CD14-positive monocyte (primary cell): ENCODE measurements around the gene TLX1. TPM values are rescaled to one million over a fixed set of nuclear protein-coding genes. Genes with fewer than 3 reads are reported as not detected.

ENCODE experiments used
- DNase-seq, 3 donors: peaks; one replicate each; pipeline ENCODE4 v3.0.0-alpha.2; 2011 to 2022
- H2AFZ ChIP-seq: 2 replicates; pipeline ENCODE4 v1.6.0; 2012; ENCODE audit warnings: mild to moderate bottlenecking, low read depth, low read length, inconsistent platforms; ENCODE audit not compliant: insufficient read depth, poor library complexity, severe bottlenecking
- H3K27ac ChIP-seq, 2 donors: 1 replicate in 1 of 2; 2 replicates in 1 of 2; pipeline ENCODE4 v1.5.1; 2012 to 2013; ENCODE audit warnings: low read length in 2 of 2, control low read depth in 1 of 2, inconsistent platforms in 1 of 2, low read depth in 1 of 2, mild to moderate bottlenecking in 1 of 2
- H3K27me3 ChIP-seq, 2 donors: one replicate each; pipeline versions ENCODE4 v1.6.0 to v1.6.1; 2011 to 2013; ENCODE audit warnings: low read length in 2 of 2; ENCODE audit not compliant: control insufficient read depth in 2 of 2, insufficient read depth in 2 of 2
- H3K36me3 ChIP-seq, 2 donors: replicated peaks in 1 of 2; 1 replicate in 1 of 2; 2 replicates in 1 of 2; pipeline versions ENCODE4 v1.5.1 to v1.6.1; 2012 to 2013; ENCODE audit warnings: low read length in 2 of 2, control low read depth in 1 of 2, inconsistent platforms in 1 of 2, mild to moderate bottlenecking in 1 of 2; ENCODE audit not compliant: insufficient read depth in 2 of 2, control insufficient read depth in 1 of 2
- H3K4me1 ChIP-seq, 2 donors: 1 replicate in 1 of 2; 2 replicates in 1 of 2; pipeline versions ENCODE4 v1.5.1 to v1.6.1; 2012 to 2013; ENCODE audit warnings: low read length in 2 of 2, control low read depth in 1 of 2, inconsistent platforms in 1 of 2, mild to moderate bottlenecking in 1 of 2, moderate library complexity in 1 of 2; ENCODE audit not compliant: insufficient read depth in 2 of 2, control insufficient read depth in 1 of 2
- H3K4me2 ChIP-seq: replicated peaks from 2 replicates; pipeline ENCODE3; 2012; ENCODE audit warnings: low read length, moderate library complexity, mild to moderate bottlenecking; ENCODE audit not compliant: poor library complexity, severe bottlenecking; ENCODE audit errors: extremely low read depth
- H3K4me3 ChIP-seq, 3 experiments: fragments of 200-600 bp in 1 of 3; sonication (generic) in 1 of 3; replicated peaks in 1 of 3; 1 replicate in 2 of 3; 2 replicates in 1 of 3; pipeline ENCODE4 v1.5.1; 2011 to 2013; ENCODE audit warnings: low read length in 3 of 3, mild to moderate bottlenecking in 3 of 3, control low read depth in 2 of 3, low read depth in 2 of 3, inconsistent platforms in 1 of 3, moderate library complexity in 1 of 3
- H3K79me2 ChIP-seq: 2 replicates; pipeline ENCODE4 v1.6.0; 2012; ENCODE audit warnings: mild to moderate bottlenecking, control low read depth, inconsistent platforms, low read length, moderate library complexity; ENCODE audit not compliant: insufficient read depth
- H3K9ac ChIP-seq: 2 replicates; pipeline ENCODE4 v1.6.0; 2017; ENCODE audit warnings: low read length, mild to moderate bottlenecking; ENCODE audit not compliant: insufficient read depth, poor library complexity, severe bottlenecking
- H3K9me3 ChIP-seq, 2 donors: replicated peaks in 1 of 2; 1 replicate in 1 of 2; 2 replicates in 1 of 2; pipeline versions ENCODE4 v1.5.1 to v1.6.1; 2012 to 2013; ENCODE audit warnings: low read length in 2 of 2, control low read depth in 1 of 2; ENCODE audit not compliant: control insufficient read depth in 1 of 2, insufficient read depth in 1 of 2
- H4K20me1 ChIP-seq: 2 replicates; pipeline ENCODE4 v1.6.0; 2012; ENCODE audit warnings: mild to moderate bottlenecking, low read length, control low read depth, moderate library complexity; ENCODE audit not compliant: insufficient read depth
- H3K27ac Mint-ChIP-seq, 7 donors: one replicate each; pipeline ENCODE4 v1.8.0; 2020; ENCODE audit warnings: mild to moderate bottlenecking in 7 of 7, mixed read lengths in 7 of 7, moderate library complexity in 6 of 7, inconsistent platforms in 2 of 7
- H3K27me3 Mint-ChIP-seq, 3 donors: one replicate each; pipeline ENCODE4 v1.8.0; 2021 to 2022; ENCODE audit warnings: low read depth in 3 of 3, mild to moderate bottlenecking in 3 of 3, mixed read lengths in 3 of 3, moderate library complexity in 3 of 3, inconsistent platforms in 1 of 3
- H3K36me3 Mint-ChIP-seq, 2 donors: one replicate each; pipeline ENCODE4 v1.8.0; 2020; ENCODE audit warnings: mixed read lengths in 2 of 2, inconsistent platforms in 1 of 2, mild to moderate bottlenecking in 1 of 2
- H3K4me1 Mint-ChIP-seq: one replicate; pipeline ENCODE4 v1.8.0; 2020; ENCODE audit warnings: mild to moderate bottlenecking, mixed read lengths
- H3K4me3 Mint-ChIP-seq, 2 donors: one replicate each; pipeline ENCODE4 v1.8.0; 2020; ENCODE audit warnings: mild to moderate bottlenecking in 2 of 2, mixed read lengths in 2 of 2, moderate library complexity in 1 of 2
- H3K9me3 Mint-ChIP-seq, 7 donors: one replicate each; pipeline ENCODE4 v1.8.0; 2020 to 2022; ENCODE audit warnings: mixed read lengths in 7 of 7, mild to moderate bottlenecking in 6 of 7, moderate library complexity in 6 of 7, inconsistent platforms in 2 of 7
- CTCF ChIP-seq: fragments of 200-600 bp; IDR thresholded peaks from one replicate; pipeline ENCODE4 v1.8.0; 2022; ENCODE audit warnings: antibody characterized with exemption, mild to moderate bottlenecking
- WGBS: methylation state at CpG from one replicate; pipeline ENCODE4 v1.1.5; 2013; ENCODE audit warnings: missing lambda C conversion rate; ENCODE audit not compliant: insufficient coverage; 5-methylcytosine and 5-hydroxymethylcytosine counted together
- intact Hi-C, 2 donors: fragments of 100-400 bp; cut with micrococcal nuclease; formaldehyde crosslinking; loops; one replicate each; pipeline versions ENCODE4 v1.15.0 to v1.15.1; 2023
- polyA plus RNA-seq, 3 donors: library from polyadenylated mRNA; depleted of rRNA in 1 of 3; unstranded in 2 of 3; stranded (reverse) in 1 of 3; fragments of 300-500 nt in 2 of 3; fragments of >200 nt in 1 of 3; fragmentation: Illumina TruSeq in 2 of 3; gene quantifications; 1 replicate in 2 of 3; 2 replicates in 1 of 3; pipeline ENCODE4 v1.2.3, GENCODE V29; 2012 to 2021

Gene TLX1
- polyA plus RNA-seq, 3 donors: not detected

DNA sequence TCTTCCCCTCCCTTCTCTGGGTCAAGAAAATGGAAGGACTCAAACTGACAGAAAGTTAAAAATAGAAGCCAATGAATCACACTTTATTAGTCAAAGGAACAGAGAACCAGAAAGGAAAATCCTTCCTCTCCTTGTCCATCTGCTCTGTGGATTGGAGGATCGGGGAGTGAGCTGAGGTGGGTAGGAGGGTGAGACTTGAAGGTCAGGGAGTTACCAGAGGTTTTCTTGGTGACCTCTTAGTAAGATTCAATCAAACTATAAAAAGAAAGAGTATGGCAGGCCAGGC, 12.2 kb downstream of the TLX1 start:
- Histone ChIP-seq H3K27ac (no peak overlapping the region), H3K4me3 (no peak overlapping the region), H3K9ac (no peak overlapping the region), H3K4me1 (peaks cover 0 to 5% of the 10 kb centered on the region in 2 donors), H3K4me2 (no peak overlapping the region), H3K9me3 (peaks cover 0 to 69% of the 10 kb centered on the region in 2 donors), H2AFZ (no peak overlapping the region), H3K36me3 (no peaks in the 10 kb centered on the region), H3K27me3 (peaks cover 90 to 99% of the 10 kb centered on the region in 2 donors), H3K79me2 (no peaks in the 10 kb centered on the region), H4K20me1 (no peaks in the 10 kb centered on the region)
- Mint-ChIP-seq H3K27me3 (peaks cover 96 to 100% (median 100%) of the 10 kb centered on the region in 3 donors), H3K4me3 (peak overlapping the region in 1 of 2 donors; percentile 84), H3K27ac (no peak overlapping the region), H3K36me3 (peaks cover 0 to 6% of the 10 kb centered on the region in 2 donors), H3K4me1 (peaks cover 11% of the 10 kb centered on the region), H3K9me3 (peaks cover 0 to 29% (median 5%) of the 10 kb centered on the region in 7 donors)
- DNase-seq: no peak
- no peak for TF ChIP-seq CTCF
- intact Hi-C loops: loop anchor here (5.0 kb wide), 3 partner anchors 46 to 101 kb away; no protein-coding TSS in a partner anchor
- no CpG with 5 or more reads among the region's 1 CpG for WGBS

DNA sequence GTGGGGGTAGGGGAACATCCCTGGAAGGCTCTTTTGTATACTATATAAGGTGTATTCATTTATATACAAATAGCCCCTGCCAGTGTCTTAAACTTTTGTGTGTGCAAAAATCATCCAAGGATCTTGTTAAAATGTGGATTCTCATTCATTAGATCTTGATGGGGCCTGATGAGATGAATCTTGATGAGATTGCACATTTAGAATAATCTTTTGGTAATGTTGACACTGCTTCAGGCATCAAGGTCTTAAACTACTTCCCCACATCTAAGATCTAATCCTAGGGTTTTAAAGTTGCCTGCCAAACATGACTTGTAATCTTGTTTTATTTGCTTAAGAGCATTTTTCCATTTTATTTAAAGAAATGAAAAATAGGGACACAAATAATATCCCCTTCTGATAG, 13.0 kb downstream of the TLX1 start:
- no peak for DNase-seq
- Mint-ChIP-seq H3K9me3 (peaks cover 0 to 30% (median 6%) of the 10 kb centered on the region in 7 donors), H3K4me1 (peaks cover 10% of the 10 kb centered on the region), H3K27me3 (peaks cover 95 to 99% (median 99%) of the 10 kb centered on the region in 3 donors), H3K36me3 (peaks cover 0 to 1% of the 10 kb centered on the region in 2 donors), H3K4me3 (peak overlapping the region in 1 of 2 donors; percentile 84), H3K27ac (no peak overlapping the region)
- H4K20me1 ChIP-seq: no peaks in the 10 kb centered on the region
- peaks cover 89 to 99% of the 10 kb centered on the region in 2 donors for H3K27me3 ChIP-seq
- H3K79me2 ChIP-seq: no peaks in the 10 kb centered on the region
- no peak overlapping the region for H3K27ac ChIP-seq
- H2AFZ ChIP-seq: no peak overlapping the region
- TF ChIP-seq CTCF: no peak
- no peak overlapping the region for H3K9ac ChIP-seq
- H3K4me1 ChIP-seq: peaks cover 0 to 5% of the 10 kb centered on the region in 2 donors
- H3K36me3 ChIP-seq: no peaks in the 10 kb centered on the region
- H3K4me2 ChIP-seq: no peak overlapping the region
- H3K4me3 ChIP-seq: no peak overlapping the region
- intact Hi-C loops: loop anchor here (5.0 kb wide), 3 partner anchors 47 to 102 kb away; no protein-coding TSS in a partner anchor
- peaks cover 0 to 63% of the 10 kb centered on the region in 2 donors for H3K9me3 ChIP-seq
